GM23338 (cell line): ENCODE results near the gene GRIK4. TPM values are rescaled to one million over a fixed set of nuclear protein-coding genes. Genes with fewer than 3 reads are reported as not detected.

Experiments
- ATAC-seq: fragments of 200-7000 bp; cut with Tn5 transposase; 3 replicates; pipeline ENCODE4 v1.9.1; 2020
- DNase-seq: peaks from one replicate; pipeline ENCODE4 v3.0.0-alpha.2; 2015; ENCODE audit warnings: low spot score
- H2AFZ ChIP-seq: fragments of 200-600 bp; sonication (generic); 2 replicates; pipeline ENCODE4 v1.8.0; 2016; ENCODE audit warnings: antibody characterized with exemption, mild to moderate bottlenecking, moderate library complexity
- H3F3A ChIP-seq: fragments of 200-600 bp; sonication (generic); replicated peaks from 2 replicates; pipeline ENCODE4 v1.8.0; 2017; ENCODE audit warnings: antibody characterized with exemption, mixed run types, low read depth
- H3K27ac ChIP-seq: fragments of 200-600 bp; sonication (generic); 2 replicates; pipeline ENCODE4 v1.6.1; 2016; ENCODE audit warnings: low read depth
- H3K27me3 ChIP-seq: fragments of 200-600 bp; sonication (generic); 2 replicates; pipeline ENCODE4 v1.8.0; 2016; ENCODE audit warnings: mild to moderate bottlenecking, mixed run types, moderate library complexity; ENCODE audit not compliant: insufficient read depth
- H3K36me3 ChIP-seq: fragments of 200-600 bp; sonication (generic); 2 replicates; pipeline ENCODE4 v1.8.0; 2016; ENCODE audit warnings: mild to moderate bottlenecking; ENCODE audit not compliant: insufficient read depth
- H3K4me1 ChIP-seq: fragments of 200-600 bp; sonication (generic); 2 replicates; pipeline ENCODE4 v1.8.0; 2016; ENCODE audit warnings: mild to moderate bottlenecking, moderate library complexity; ENCODE audit not compliant: insufficient read depth
- H3K4me2 ChIP-seq: fragments of 200-600 bp; sonication (generic); 2 replicates; pipeline ENCODE4 v1.7.1; 2017; ENCODE audit warnings: mixed run types
- H3K4me3 ChIP-seq: fragments of 200-600 bp; sonication (generic); 2 replicates; pipeline ENCODE4 v1.6.1; 2016; ENCODE audit warnings: mixed run types
- H3K79me2 ChIP-seq: fragments of 200-600 bp; sonication (generic); replicated peaks from 2 replicates; pipeline ENCODE4 v1.8.0; 2017; ENCODE audit warnings: mild to moderate bottlenecking; ENCODE audit not compliant: insufficient read depth
- H3K9me2 ChIP-seq: fragments of 200-600 bp; sonication (generic); 2 replicates; pipeline ENCODE4 v1.8.0; 2017; ENCODE audit not compliant: insufficient read depth
- H4K20me1 ChIP-seq: fragments of 200-600 bp; sonication (generic); replicated peaks from 2 replicates; pipeline ENCODE4 v1.8.0; 2017; ENCODE audit warnings: mild to moderate bottlenecking; ENCODE audit not compliant: insufficient read depth
- H3K27ac Mint-ChIP-seq: 2 replicates; pipeline ENCODE4 v1.8.0; 2020; ENCODE audit warnings: inconsistent platforms, mild to moderate bottlenecking, moderate library complexity, mixed read lengths
- H3K27me3 Mint-ChIP-seq: 3 replicates; pipeline ENCODE4 v1.8.0; 2022; ENCODE audit warnings: low read depth, mild to moderate bottlenecking, moderate library complexity, mixed read lengths, inconsistent platforms; ENCODE audit not compliant: insufficient read depth, poor library complexity
- H3K36me3 Mint-ChIP-seq: 3 replicates; pipeline ENCODE4 v1.8.0; 2021; ENCODE audit warnings: low read depth, mild to moderate bottlenecking, inconsistent platforms, moderate library complexity, mixed read lengths
- H3K4me1 Mint-ChIP-seq: 3 replicates; pipeline ENCODE4 v1.8.0; 2020; ENCODE audit warnings: mild to moderate bottlenecking, inconsistent platforms, mixed read lengths
- H3K4me3 Mint-ChIP-seq: 3 replicates; pipeline ENCODE4 v1.8.0; 2021; ENCODE audit warnings: moderate library complexity, mild to moderate bottlenecking, inconsistent platforms, mixed read lengths
- H3K9me3 Mint-ChIP-seq: 3 replicates; pipeline ENCODE4 v1.8.0; 2020; ENCODE audit warnings: moderate library complexity, mild to moderate bottlenecking, inconsistent platforms, mixed read lengths
- CREB1 ChIP-seq: fragments of 250-450 bp; sonication (Bioruptor Pico); IDR thresholded peaks from 2 replicates; pipeline ENCODE4 v1.5.0; 2020; ENCODE audit warnings: low read depth, mild to moderate bottlenecking, moderate library complexity
- CTCF ChIP-seq, 2 experiments: fragments of 200-600 bp in 1 of 2; sonication (generic) in 1 of 2; conservative IDR thresholded peaks; 2 replicates each; pipeline versions ENCODE4 v1.5.1 to v1.6.1; 2016 to 2017; ENCODE audit warnings: antibody characterized with exemption in 2 of 2, low read depth in 2 of 2, mild to moderate bottlenecking in 2 of 2, moderate library complexity in 1 of 2
- EZH2 ChIP-seq: fragments of 200-600 bp; sonication (generic); IDR thresholded peaks from one replicate; pipeline ENCODE4 v1.8.0; 2017; ENCODE audit warnings: antibody characterized with exemption, mild to moderate bottlenecking, low read depth; ENCODE audit not compliant: unreplicated experiment
- EZH2phosphoT487 ChIP-seq: fragments of 200-600 bp; sonication (generic); IDR thresholded peaks from one replicate; pipeline ENCODE4 v1.8.1; 2018; ENCODE audit warnings: antibody characterized with exemption; ENCODE audit not compliant: unreplicated experiment
- JUNB ChIP-seq: IDR thresholded peaks from one replicate; pipeline ENCODE4 v1.6.1; 2016; ENCODE audit warnings: antibody characterized with exemption; ENCODE audit not compliant: unreplicated experiment
- NANOG ChIP-seq: IDR thresholded peaks from 2 replicates; pipeline ENCODE4 v1.6.1; 2016; ENCODE audit warnings: antibody characterized with exemption, borderline replicate concordance
- POLR2AphosphoS5 ChIP-seq: IDR thresholded peaks from 2 replicates; pipeline ENCODE4 v1.6.1; 2016; ENCODE audit warnings: antibody characterized with exemption, low read depth
- STAT1 ChIP-seq: IDR thresholded peaks from one replicate; pipeline ENCODE4 v1.6.1; 2016; ENCODE audit warnings: antibody characterized with exemption; ENCODE audit not compliant: unreplicated experiment
- ZNF114 ChIP-seq: fragments of 250-450 bp; sonication (Bioruptor Pico); IDR thresholded peaks from 2 replicates; pipeline ENCODE4 v1.5.0; 2020; ENCODE audit warnings: mild to moderate bottlenecking, moderate library complexity
- ZNF331 ChIP-seq: fragments of 250-450 bp; sonication (Bioruptor Pico); IDR thresholded peaks from 2 replicates; pipeline ENCODE4 v1.5.0; 2020; ENCODE audit warnings: low read depth, mild to moderate bottlenecking, moderate library complexity
- ZNF462 ChIP-seq: fragments of 250-450 bp; sonication (Bioruptor Pico); IDR thresholded peaks from 2 replicates; pipeline ENCODE4 v1.5.0; 2020; ENCODE audit warnings: mild to moderate bottlenecking, moderate library complexity
- polyA plus RNA-seq: library from polyadenylated mRNA; unstranded; fragments of >200 nt; fragmentation: Nextera tagmentation; extraction: Ambion mirVana; gene quantifications from 2 replicates; pipeline ENCODE4 v1.2.1, GENCODE V29; 2016
- total RNA-seq: library from RNA; depleted of rRNA; stranded (reverse); fragments of >200 nt; shearing (Covaris generic); gene quantifications from 2 replicates; pipeline ENCODE4 v1.2.3, GENCODE V29; 2014
- TF ChIP-seq, protein P1 (sequence below): IDR thresholded peaks from one replicate; pipeline ENCODE4 v1.6.1; 2018; ENCODE audit warnings: antibody characterized with exemption; ENCODE audit not compliant: unreplicated experiment
- TF ChIP-seq, protein P2 (sequence below): IDR thresholded peaks from 2 replicates; pipeline ENCODE4 v1.6.1; 2016; ENCODE audit warnings: antibody characterized with exemption

GRIK4 gene
- total and polyA plus RNA-seq, 2 experiments from 2014 or later: 0.63 to 2.2 TPM

DNA sequence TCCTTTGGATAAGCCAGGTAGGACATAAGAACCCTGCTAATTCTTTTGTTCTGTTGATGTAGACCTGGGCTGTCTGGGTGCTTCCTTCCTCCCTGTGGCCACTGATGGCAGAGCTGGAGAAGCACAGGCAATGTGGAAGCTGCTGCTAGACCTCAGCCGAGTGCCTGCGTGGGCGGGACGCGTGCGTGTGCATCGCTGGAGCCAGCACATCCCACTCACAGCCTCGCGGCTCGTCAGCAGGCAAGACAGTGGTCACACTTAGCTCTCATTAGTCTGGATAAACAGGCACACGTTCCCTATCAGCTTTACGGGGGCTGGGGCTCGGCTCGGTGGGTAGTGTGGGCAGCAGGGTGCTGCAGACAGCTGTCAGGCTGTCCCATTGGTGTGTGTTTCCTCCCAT is 155.7 kb downstream of the GRIK4 start:
- peak; percentile 67 for ATAC-seq
- peaks cover 3% of the 10 kb centered on the region for H3K27me3 Mint-ChIP-seq
- H3K4me3 Mint-ChIP-seq: no peak overlapping the region
- no peak for DNase-seq
- H3K79me2 ChIP-seq: no peaks in the 10 kb centered on the region
- no peaks in the 10 kb centered on the region for H3K9me3 Mint-ChIP-seq
- no peaks in the 10 kb centered on the region for H3K36me3 Mint-ChIP-seq
- TF ChIP-seq JUNB (no peak), ZNF331 (CRISPR knock-in tag) (no peak), NANOG (no peak), POLR2AphosphoS5 (no peak), STAT1 (no peak), ZNF114 (no peak), CREB1 (no peak), EZH2phosphoT487 (no peak), CTCF (conservative IDR thresholded peaks at IDR 0.05; ENCODE audit: low read depth in 2 of 2) (no peak), ZNF462 (CRISPR knock-in tag) (no peak), EZH2 (no peak)
- TF ChIP-seq, protein P1, sequence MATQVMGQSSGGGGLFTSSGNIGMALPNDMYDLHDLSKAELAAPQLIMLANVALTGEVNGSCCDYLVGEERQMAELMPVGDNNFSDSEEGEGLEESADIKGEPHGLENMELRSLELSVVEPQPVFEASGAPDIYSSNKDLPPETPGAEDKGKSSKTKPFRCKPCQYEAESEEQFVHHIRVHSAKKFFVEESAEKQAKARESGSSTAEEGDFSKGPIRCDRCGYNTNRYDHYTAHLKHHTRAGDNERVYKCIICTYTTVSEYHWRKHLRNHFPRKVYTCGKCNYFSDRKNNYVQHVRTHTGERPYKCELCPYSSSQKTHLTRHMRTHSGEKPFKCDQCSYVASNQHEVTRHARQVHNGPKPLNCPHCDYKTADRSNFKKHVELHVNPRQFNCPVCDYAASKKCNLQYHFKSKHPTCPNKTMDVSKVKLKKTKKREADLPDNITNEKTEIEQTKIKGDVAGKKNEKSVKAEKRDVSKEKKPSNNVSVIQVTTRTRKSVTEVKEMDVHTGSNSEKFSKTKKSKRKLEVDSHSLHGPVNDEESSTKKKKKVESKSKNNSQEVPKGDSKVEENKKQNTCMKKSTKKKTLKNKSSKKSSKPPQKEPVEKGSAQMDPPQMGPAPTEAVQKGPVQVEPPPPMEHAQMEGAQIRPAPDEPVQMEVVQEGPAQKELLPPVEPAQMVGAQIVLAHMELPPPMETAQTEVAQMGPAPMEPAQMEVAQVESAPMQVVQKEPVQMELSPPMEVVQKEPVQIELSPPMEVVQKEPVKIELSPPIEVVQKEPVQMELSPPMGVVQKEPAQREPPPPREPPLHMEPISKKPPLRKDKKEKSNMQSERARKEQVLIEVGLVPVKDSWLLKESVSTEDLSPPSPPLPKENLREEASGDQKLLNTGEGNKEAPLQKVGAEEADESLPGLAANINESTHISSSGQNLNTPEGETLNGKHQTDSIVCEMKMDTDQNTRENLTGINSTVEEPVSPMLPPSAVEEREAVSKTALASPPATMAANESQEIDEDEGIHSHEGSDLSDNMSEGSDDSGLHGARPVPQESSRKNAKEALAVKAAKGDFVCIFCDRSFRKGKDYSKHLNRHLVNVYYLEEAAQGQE: no peak
- TF ChIP-seq, protein P2, sequence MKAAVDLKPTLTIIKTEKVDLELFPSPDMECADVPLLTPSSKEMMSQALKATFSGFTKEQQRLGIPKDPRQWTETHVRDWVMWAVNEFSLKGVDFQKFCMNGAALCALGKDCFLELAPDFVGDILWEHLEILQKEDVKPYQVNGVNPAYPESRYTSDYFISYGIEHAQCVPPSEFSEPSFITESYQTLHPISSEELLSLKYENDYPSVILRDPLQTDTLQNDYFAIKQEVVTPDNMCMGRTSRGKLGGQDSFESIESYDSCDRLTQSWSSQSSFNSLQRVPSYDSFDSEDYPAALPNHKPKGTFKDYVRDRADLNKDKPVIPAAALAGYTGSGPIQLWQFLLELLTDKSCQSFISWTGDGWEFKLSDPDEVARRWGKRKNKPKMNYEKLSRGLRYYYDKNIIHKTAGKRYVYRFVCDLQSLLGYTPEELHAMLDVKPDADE: no peak
- no peaks in the 10 kb centered on the region for H3F3A ChIP-seq
- H3K36me3 ChIP-seq: no peaks in the 10 kb centered on the region; the same call in 1 of the 2 replicates
- peaks cover 2% of the 10 kb centered on the region; the same call in 1 of the 2 replicates for H4K20me1 ChIP-seq
- H3K4me1 ChIP-seq: no peaks in the 10 kb centered on the region; the same call in 1 of the 2 replicates
- peaks cover 15% of the 10 kb centered on the region for H3K4me1 Mint-ChIP-seq
- no peaks in the 10 kb centered on the region for H3K9me2 ChIP-seq
- no peak overlapping the region for H3K4me2 ChIP-seq
- H3K27ac ChIP-seq: no peak overlapping the region
- no peak overlapping the region for H3K4me3 ChIP-seq
- no peak overlapping the region for H3K27ac Mint-ChIP-seq
- no peaks in the 10 kb centered on the region for H3K27me3 ChIP-seq
- no peak overlapping the region for H2AFZ ChIP-seq
